Measurements from ENCODE around the gene LRFN4. TPM values are rescaled to one million over a fixed set of nuclear protein-coding genes. Genes with fewer than 3 reads are reported as not detected.

Gene LRFN4
- total and polyA plus RNA-seq, 2 donors (not counting 3 experiments of a cell fraction or from before 2014, with no cell fraction given): 22.3 to 37.4 TPM

GRCh38 chr11:66818231-66818955 lies 38.5 kb upstream of the LRFN4 start:
- ChIA-PET CTCF (no interaction called here), POLR2A (no interaction called here)
- no peaks in the 10 kb centered on the region for H3K9me3 ChIP-seq (replicated peaks; ENCODE audit: control insufficient read depth, insufficient read depth, low read length)
- H3K27ac ChIP-seq (ENCODE audit: insufficient read depth, low read depth, low read length): no peak overlapping the region
- H3K9ac ChIP-seq (replicated peaks; ENCODE audit: extremely low read depth, insufficient read depth, low read length): no peak overlapping the region
- dilution Hi-C loops (cut with MboI; ENCODE audit: extremely low pct_ligation_motif_present, low sequenced_read_pairs): no loop called here
- H3K4me1 ChIP-seq (ENCODE audit: control insufficient read depth, extremely low read depth, insufficient read depth, low read length): peaks cover 13% of the 10 kb centered on the region
- H3K4me2 ChIP-seq (ENCODE audit: insufficient read depth, low read length): no peak overlapping the region
- H3K4me3 ChIP-seq (replicated peaks in 1 of 3; ENCODE audit: insufficient read depth in 1 of 3, low read depth in 1 of 3, low read length in 3 of 3): no peak overlapping the region
- no peaks in the 10 kb centered on the region for H3K79me2 ChIP-seq (ENCODE audit: control insufficient read depth, insufficient read depth, low read length)
- H2AFZ ChIP-seq (ENCODE audit: low read depth, low read length): no peak overlapping the region
- TF ChIP-seq POLR2AphosphoS5 (IDR thresholded peaks at IDR 0.05; ENCODE audit: insufficient read depth, low read depth, low read length) (no peak), GATA2 (IDR thresholded peaks at IDR 0.05; ENCODE audit: insufficient read depth, insufficient read length, low read depth, low read length) (no peak), FOS (IDR thresholded peaks at IDR 0.05; ENCODE audit: borderline replicate concordance, insufficient read depth, low read length) (no peak), POLR2A (IDR thresholded peaks at IDR 0.05; ENCODE audit: low read depth, low read length) (no peak), MAX (IDR thresholded peaks at IDR 0.05; ENCODE audit: insufficient read depth, insufficient read length) (no peak), JUN (IDR thresholded peaks at IDR 0.05; ENCODE audit: borderline replicate concordance, insufficient read depth, insufficient read length, low read depth) (no peak), MYC (IDR thresholded peaks at IDR 0.05; ENCODE audit: low read depth, low read length) (no peak), CTCF (IDR thresholded peaks at IDR 0.05; ENCODE audit: extremely low read depth in 1 of 2, insufficient read depth in 1 of 2, low read depth in 1 of 2, low read length in 2 of 2) (no peak), EZH2 (IDR thresholded peaks at IDR 0.05; ENCODE audit: borderline replicate concordance, low read depth, low read length, severe bottlenecking) (no peak)
- no peaks in the 10 kb centered on the region for H3K27me3 ChIP-seq (ENCODE audit: control insufficient read depth in 2 of 2, insufficient read depth in 2 of 2, low read length in 2 of 2)
- intact Hi-C loops (cut with micrococcal nuclease): no loop called here
- H4K20me1 ChIP-seq (replicated peaks; ENCODE audit: control insufficient read depth, extremely low read depth, insufficient read depth, low read length): no peaks in the 10 kb centered on the region
- DNase-seq (ENCODE audit: low read depth, low spot score) (no peak), FAIRE-seq (no peak)
- no TSS peak for BruUV-seq (replicated peaks)
- H3K36me3 ChIP-seq (ENCODE audit: control insufficient read depth in 2 of 2, extremely low read depth in 1 of 2, insufficient read depth in 2 of 2, low read length in 2 of 2): peaks cover 0 to 2% of the 10 kb centered on the region in 2 experiments
- H3K9me1 ChIP-seq (replicated peaks; ENCODE audit: control insufficient read depth, extremely low read depth, insufficient read depth, low read length): no peaks in the 10 kb centered on the region
